SIG-M5 (cell line): ENCODE data around the gene MN1.

Experiments
- DNase-seq: peaks from one replicate; lab custom pipeline; 2025; lab: John Stamatoyannopoulos, UW

Gene MN1

DNA sequence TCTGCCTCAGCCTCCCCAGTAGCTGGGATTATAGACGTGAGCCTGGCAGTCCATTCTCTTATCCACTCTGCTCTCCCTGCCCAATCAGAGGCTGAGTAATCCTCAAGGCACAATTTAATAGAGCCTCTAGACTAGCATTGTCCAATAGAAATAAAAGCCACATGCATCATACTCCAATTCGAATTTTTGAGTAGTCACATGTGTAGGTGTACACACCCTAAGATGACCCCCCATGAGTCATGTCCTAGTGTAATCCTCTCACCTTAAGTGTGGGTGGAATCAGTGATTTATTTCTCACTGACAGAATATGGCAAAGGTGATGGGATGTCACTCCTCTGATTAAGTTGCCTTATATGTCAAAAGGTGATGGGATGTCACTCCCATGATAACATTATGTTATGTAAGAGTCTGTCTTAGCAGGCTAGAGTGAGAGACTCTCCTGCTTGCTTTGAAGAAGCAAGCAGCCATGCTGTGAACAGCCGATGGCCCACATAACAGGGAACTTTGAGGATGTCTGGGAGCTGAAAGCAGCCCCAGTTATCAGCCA, 61.3 kb downstream of the MN1 start:
- no peak for DNase-seq

DNA sequence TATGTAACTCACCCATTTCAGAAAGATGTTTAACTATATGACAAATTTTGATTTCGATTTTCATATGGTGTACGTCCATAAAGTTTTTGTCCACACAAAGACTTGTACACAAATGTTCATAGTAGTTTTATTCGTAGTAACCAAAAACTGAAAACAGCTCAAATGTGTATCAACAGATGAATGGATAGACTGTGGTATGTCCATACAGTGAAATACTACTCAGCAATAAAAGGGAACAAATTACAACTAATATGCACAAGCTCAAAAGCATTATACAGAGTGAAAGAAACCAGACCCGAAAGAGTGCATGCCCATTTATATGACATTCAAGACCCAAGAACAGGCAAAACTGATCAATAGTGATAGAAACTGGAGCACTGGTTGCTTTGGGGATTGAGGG, 64.0 kb downstream of the MN1 start:
- DNase-seq = no peak

DNA sequence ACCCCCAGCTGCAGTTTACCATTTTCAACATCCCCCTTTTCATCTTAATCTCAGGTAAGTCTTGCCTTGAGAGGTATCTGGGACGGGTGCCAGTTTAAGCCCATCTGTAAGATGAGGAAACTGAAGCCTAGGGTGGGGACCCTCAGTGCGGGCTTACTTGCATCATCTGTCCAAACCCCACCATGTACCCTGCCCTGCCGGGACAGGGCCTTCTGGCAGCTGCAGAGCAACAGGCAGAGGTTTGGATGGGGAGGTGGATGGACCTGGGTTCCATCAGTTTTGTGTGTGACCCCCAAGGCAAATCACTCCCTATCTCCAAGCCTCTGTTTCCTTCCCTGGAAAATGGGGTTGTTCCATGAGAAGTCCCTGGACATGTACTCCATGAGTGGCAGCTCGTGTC, 67.5 kb downstream of the MN1 start:
- DNase-seq = no peak

DNA sequence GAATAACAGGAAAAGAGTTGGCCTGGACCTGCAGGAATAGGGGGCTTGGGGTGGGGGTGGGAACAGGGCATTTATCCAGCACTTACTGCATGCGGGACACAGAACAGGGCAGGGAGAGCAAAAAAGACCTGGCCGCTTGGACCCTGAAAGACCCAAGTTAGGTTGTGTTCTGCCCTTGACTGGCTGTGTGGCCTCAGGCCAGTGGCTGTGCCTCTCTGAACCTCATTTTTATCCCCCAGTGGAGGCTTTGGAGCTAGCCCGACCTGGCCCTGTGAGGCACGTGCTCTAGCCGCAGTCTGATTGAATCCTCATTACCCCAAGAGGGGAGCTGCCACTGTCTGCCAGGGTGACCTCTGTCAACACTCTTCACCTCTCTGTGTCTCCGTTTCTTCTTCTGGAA, 68.7 kb downstream of the MN1 start:
- DNase-seq = no peak

- DNase-seq = no peak
Observed at GRCh38 chr22:27732391-27732790, 69.2 kb downstream of the MN1 start.

- DNase-seq = no peak
Observed at GRCh38 chr22:27731621-27732020, 69.9 kb downstream of the MN1 start.

DNA sequence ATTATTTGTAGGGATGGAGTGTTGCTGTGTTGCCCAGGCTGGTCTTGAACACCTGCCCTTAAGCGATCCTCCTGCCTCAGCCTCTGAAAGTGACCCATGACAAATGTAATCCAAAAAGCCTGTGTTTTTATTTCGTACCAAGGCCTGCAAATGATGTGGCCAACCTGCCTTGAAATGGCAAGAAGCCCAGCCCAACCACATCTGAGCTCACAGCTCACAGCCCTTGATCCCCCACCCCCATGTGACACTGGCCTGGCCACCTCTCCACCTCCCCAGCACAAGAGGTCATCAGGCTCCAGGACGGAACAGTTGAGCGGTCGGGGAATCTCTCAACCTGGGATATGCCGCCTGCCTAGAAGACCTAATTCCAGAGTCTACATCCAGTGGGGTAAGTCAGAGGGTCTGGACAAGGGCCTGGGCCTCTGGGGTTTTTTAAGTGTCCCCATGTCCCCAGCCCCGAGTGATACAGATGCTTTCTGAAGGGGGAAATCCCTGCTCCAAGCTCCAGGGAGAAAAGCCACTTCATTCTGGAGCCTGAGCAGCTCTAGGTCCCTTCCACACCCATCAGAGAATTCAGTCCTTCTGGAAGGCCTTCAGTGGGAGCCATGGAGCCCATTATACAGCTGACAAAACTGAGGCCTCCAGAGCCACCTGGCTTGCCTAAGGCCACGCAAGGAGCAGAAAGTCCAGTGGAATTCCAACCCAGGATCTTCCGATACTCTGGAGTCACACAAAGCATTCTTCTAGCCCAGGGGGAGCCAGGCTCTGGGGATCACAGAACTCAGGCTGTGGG, 70.7 kb downstream of the MN1 start:
- no peak for DNase-seq

GRCh38 chr22:27729246-27729645, 72.3 kb downstream of the MN1 start:
- no peak for DNase-seq

DNA sequence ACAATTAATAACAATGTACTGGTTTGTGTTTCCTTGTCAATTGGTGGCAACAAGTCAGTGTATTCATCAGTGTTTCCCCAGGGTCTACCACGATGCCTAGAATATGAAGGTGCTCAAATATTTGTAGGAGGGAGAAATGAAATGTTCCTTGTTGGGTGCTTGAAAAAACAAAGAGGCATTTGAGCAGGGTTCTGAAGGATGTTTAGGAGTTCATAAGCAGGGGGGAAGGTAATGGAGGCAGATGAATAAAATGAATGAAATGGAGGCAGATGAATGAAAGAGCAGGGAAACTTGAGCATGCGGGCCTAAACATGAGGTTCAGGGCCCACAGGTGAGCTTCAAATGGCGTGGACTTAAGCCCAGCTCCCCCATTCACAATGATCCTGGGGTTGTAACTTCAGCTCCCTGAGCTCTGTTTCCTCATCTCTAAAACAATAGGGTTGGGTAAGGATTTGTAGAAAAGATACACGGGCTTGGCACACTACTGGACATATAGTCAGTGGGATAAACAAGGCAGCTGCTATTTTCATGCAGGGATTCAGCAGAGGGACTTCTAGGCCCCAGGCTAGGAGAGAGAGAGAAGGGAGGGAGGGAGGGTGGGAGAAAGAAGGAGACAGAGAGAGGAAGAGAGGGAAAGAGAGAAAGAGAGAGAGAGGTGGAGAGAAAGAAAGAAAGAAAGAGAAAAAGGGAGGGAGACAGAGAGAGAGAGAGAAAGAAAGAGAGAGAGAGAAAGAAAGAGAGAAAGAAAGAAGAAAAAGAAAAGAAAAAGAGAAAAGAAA, 73.7 kb downstream of the MN1 start:
- no peak for DNase-seq

DNA sequence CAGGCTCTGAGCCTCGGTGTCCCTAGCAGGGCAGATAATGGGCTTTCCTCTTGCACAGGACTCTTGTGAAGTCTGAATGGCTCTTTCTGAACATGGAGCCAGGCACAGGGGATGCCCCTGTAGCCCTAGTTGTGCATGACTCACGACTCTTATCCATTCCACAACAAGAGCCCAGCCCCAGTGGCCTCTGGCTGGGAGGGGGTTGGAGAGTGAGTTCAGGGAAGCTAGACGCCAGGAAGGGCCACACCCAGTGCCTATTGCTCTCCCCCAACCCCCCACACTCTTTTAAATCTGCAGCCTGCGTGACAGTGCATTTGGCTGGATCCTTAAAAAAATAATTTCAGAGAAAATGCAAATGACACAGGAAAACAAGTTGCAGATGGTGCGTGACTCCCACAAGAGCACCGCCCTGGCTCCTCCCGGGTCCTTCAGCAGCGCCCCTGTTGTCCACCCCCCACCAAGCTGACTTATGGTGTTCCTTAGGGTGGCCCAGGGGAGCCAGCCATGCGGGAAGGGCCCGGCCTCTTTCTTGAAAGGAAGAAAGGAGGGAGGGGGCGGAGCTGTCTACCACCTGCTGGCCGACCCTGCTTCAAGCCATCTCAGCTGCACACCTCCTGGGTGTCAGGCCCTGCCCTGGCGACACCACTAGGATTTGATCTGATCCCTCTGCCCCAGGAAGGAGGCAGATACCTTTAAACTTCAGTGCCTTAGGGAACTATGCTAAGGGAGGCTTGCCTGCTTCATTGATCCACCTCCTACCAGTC, 74.7 kb downstream of the MN1 start:
- DNase-seq = no peak

GRCh38 chr22:27726331-27726685, 75.2 kb downstream of the MN1 start:
- DNase-seq = no peak

GRCh38 chr22:27725661-27726060, 75.9 kb downstream of the MN1 start:
- DNase-seq = no peak

DNA sequence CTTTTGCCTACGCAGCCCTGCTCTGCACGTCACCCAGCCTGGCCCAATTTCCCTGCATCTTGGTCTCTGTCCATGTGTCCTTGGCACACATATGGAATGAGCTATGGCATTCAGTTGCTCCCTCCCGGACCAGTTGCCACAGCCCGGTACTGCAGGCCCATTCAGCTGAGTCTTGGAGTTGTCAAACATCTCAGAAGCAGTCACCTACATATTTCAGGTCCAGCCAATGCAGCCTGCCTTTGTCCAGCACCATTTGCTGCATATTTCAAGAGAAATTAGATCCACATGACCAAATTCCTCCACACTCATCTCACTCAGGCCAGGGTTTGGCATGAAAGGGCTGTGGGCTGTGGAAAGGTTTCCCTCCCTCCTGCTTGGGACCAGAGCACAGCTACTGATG, 76.8 kb downstream of the MN1 start:
- DNase-seq = no peak

DNA sequence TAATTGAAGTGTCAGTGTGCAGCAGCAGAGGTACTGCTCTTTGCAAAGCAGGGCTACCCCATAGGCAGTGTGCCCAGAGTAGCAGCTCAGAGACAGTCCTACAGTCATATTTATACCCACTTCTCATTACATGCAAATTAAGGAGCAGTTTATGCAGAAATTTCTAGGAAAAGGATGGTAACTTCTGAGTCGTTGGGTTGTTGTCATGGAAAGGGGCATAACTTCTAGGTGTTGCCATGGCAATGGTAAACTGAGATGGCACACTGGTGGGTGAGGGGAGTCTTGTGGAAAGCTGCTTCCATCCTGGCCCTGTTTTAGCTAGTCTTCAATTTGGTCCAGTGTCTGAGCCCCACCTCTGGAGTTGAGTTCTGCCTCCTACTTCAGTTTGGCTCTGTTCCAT, 77.4 kb downstream of the MN1 start:
- DNase-seq = no peak

- no peak for DNase-seq
Observed at GRCh38 chr22:27723708-27724107, 77.8 kb downstream of the MN1 start.

- no peak for DNase-seq
Observed at GRCh38 chr22:27723158-27723557, 78.4 kb downstream of the MN1 start.

DNA sequence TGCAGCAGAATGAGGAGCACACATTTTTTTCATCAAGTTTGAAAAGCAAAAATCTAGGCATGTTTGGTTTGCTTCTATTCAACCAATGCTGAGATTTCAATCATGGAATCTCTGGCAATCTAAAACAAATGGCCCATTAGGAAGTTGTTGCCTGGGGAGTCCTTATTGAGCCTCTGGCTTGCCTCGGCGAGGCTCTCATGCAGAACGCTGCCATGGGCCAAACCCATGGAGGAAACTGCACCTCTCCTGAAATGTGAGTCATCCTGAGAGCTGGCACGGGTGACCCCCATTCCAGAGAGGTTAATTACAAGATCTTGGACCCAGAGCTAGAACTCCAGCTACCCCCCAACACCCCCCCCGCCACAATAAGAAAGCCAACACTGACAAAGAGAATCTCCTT, 80.7 kb downstream of the MN1 start:
- DNase-seq = no peak

DNA sequence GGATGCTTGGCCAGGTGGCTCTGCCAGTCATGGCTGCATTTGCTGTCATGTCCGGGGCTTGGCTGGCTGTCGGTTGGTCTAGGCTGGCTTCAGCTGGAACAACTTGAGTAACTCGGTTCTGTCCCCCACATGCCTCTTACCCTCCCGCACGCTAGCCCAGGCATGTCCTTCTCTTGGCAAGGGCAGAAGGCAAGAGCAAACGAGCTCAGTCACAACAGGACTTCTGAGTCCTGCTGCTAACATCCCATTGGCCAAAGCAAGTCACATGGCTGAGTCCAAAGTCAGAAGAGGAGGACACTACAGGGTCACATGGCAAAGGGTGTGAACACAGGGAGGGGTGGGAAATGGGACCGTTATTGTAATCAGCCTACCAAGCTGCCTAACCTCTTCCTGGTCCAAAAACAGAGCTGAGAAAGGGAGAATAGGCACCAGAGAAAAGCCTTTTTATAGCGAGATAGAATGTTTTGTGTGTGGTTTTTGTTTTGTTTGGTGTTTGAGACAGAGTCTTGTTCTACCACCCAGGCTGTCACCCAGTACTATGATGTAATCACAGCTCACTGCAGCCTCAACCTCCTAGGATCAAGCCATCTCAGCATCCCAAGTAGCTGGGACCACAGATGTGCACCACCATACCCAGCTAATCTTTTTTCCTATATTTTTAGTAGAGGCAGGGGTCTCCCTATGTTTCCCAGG, 81.9 kb downstream of the MN1 start:
- no peak for DNase-seq

- DNase-seq = no peak
Observed at GRCh38 chr22:27719036-27719347, 82.6 kb downstream of the MN1 start.

- DNase-seq = no peak
Observed at GRCh38 chr22:27718186-27719035, 83.1 kb downstream of the MN1 start.

DNA sequence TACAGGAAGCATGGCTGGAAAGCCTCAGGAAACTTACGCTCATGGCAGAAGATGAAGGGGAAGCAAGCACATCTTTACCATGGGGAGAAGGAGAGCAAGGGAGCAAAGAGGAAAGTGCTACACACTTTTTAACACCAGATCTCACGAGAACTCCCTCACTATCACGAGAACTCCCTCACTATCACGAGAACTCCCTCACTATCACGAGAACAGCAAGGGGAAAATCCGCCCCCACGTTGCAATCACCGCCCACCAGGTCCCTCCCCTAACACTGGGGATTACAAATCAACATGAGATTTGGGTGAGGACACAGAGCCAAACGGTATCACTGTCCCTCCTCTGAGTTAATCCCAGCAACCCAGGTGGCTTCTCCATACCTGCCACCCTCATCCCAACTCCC, 84.5 kb downstream of the MN1 start:
- DNase-seq = no peak
